SK-N-SH (cell line): Measurements from ENCODE around the gene GALNT18. TPM values are rescaled to one million over a fixed set of nuclear protein-coding genes. Genes with fewer than 3 reads are reported as not detected.

Source experiments
- CTCF ChIA-PET: fragments of 300-600, 350-600 bp; formaldehyde crosslinking; extraction: SDS; loops from one replicate; lab custom pipeline; 2021; lab: Yijun Ruan, JAX
- POLR2A ChIA-PET: fragments of 350-600 bp; sonication (Branson Sonifier 250); formaldehyde crosslinking; extraction: SDS; loops from one replicate; lab custom pipeline; 2020; ENCODE audit warnings: antibody characterized with exemption, inconsistent platforms; lab: Yijun Ruan, JAX
- DNase-seq: peaks from one replicate; pipeline ENCODE4 v3.0.0; 2012
- H2AFZ ChIP-seq: fragments of 200-600 bp; sonication (generic); 2 replicates; pipeline ENCODE4 v1.8.1; 2016; ENCODE audit warnings: antibody characterized with exemption, mild to moderate bottlenecking, low read depth
- H3F3A ChIP-seq: fragments of 200-600 bp; sonication (generic); replicated peaks from 2 replicates; pipeline ENCODE3; 2016; ENCODE audit warnings: antibody characterized with exemption, mild to moderate bottlenecking; ENCODE audit not compliant: insufficient read depth
- H3K27ac ChIP-seq, 2 experiments: fragments of 200-500 bp in 1 of 2; fragments of 200-600 bp in 1 of 2; sonication (Bioruptor generic) in 1 of 2; sonication (generic), shearing (Covaris generic) in 1 of 2; 2 replicates each; pipeline versions ENCODE4 v1.5.1 to v1.6.1; 2014 to 2016; ENCODE audit warnings: low read depth in 2 of 2, inconsistent platforms in 1 of 2, low read length in 1 of 2, mild to moderate bottlenecking in 1 of 2, mixed read lengths in 1 of 2
- H3K27me3 ChIP-seq: fragments of 200-600 bp; sonication (generic), shearing (Covaris generic); 2 replicates; pipeline ENCODE4 v1.6.1; 2016; ENCODE audit warnings: mixed run types; ENCODE audit not compliant: insufficient read depth
- H3K36me3 ChIP-seq, 2 experiments: fragments of 200-500 bp in 1 of 2; fragments of 200-600 bp in 1 of 2; sonication (Bioruptor generic) in 1 of 2; sonication (generic) in 1 of 2; replicated peaks in 1 of 2; 2 replicates each; pipeline versions ENCODE3 to v1.5.1; 2014 to 2016; ENCODE audit warnings: low read length in 1 of 2, mild to moderate bottlenecking in 1 of 2; ENCODE audit not compliant: insufficient read depth in 2 of 2, control insufficient read depth in 1 of 2
- H3K4me1 ChIP-seq, 2 experiments: fragments of 200-500 bp in 1 of 2; fragments of 200-600 bp in 1 of 2; sonication (Bioruptor generic) in 1 of 2; sonication (generic), shearing (Covaris generic) in 1 of 2; 2 replicates each; pipeline versions ENCODE4 v1.5.1 to v1.6.1; 2014 to 2016; ENCODE audit warnings: low read depth in 1 of 2, low read length in 1 of 2, mixed run types in 1 of 2; ENCODE audit not compliant: insufficient read depth in 2 of 2, control insufficient read depth in 1 of 2
- H3K4me2 ChIP-seq: fragments of 200-600 bp; sonication (generic), shearing (Covaris generic); 2 replicates; pipeline ENCODE4 v1.6.1; 2017; ENCODE audit warnings: mixed run types
- H3K4me3 ChIP-seq, 2 experiments: fragments of 200-500 bp in 1 of 2; fragments of 200-600 bp in 1 of 2; sonication (Bioruptor generic) in 1 of 2; sonication (generic), shearing (Covaris generic) in 1 of 2; 2 replicates each; pipeline versions ENCODE4 v1.5.1 to v1.8.1; 2014 to 2016; ENCODE audit warnings: low read depth in 2 of 2, inconsistent platforms in 1 of 2, low read length in 1 of 2, mild to moderate bottlenecking in 1 of 2, mixed read lengths in 1 of 2, moderate library complexity in 1 of 2
- H3K79me2 ChIP-seq: fragments of 200-600 bp; sonication (generic); 2 replicates; pipeline ENCODE4 v1.8.1; 2017; ENCODE audit warnings: mild to moderate bottlenecking; ENCODE audit not compliant: insufficient read depth
- H3K9ac ChIP-seq: fragments of 200-600 bp; sonication (generic); 2 replicates; pipeline ENCODE4 v1.6.1; 2017; ENCODE audit warnings: mixed run types
- H3K9me2 ChIP-seq: fragments of 200-600 bp; sonication (generic); 2 replicates; pipeline ENCODE4 v1.6.1; 2017; ENCODE audit warnings: mixed run types
- H3K9me3 ChIP-seq: fragments of 200-600 bp; sonication (generic); 2 replicates; pipeline ENCODE4 v1.6.1; 2017; ENCODE audit warnings: mixed run types, mild to moderate bottlenecking, moderate library complexity
- H4K20me1 ChIP-seq: fragments of 200-600 bp; sonication (generic); 2 replicates; pipeline ENCODE4 v1.6.1; 2017; ENCODE audit warnings: mild to moderate bottlenecking, mixed run types; ENCODE audit not compliant: insufficient read depth
- CHD2 ChIP-seq: fragments of 150-350 bp; IDR thresholded peaks from 2 replicates; pipeline ENCODE4 v1.6.1; 2018; ENCODE audit warnings: low read length; ENCODE audit not compliant: partially characterized antibody
- ELF1 ChIP-seq: IDR thresholded peaks from 2 replicates; pipeline ENCODE4 v1.4.0; 2012
- FOXJ3 ChIP-seq: sonication (generic); formaldehyde crosslinking; IDR thresholded peaks from 2 replicates; pipeline ENCODE4 v1.5.1; 2020; ENCODE audit warnings: mild to moderate bottlenecking, missing genetic modification reagents
- FOXM1 ChIP-seq: IDR thresholded peaks from 2 replicates; pipeline ENCODE4 v1.4.0; 2012; ENCODE audit warnings: low read depth, mild to moderate bottlenecking
- GATA2 ChIP-seq: sonication (generic); formaldehyde crosslinking; IDR thresholded peaks from 2 replicates; pipeline ENCODE4 v1.5.0; 2020; ENCODE audit warnings: mild to moderate bottlenecking, missing genetic modification reagents
- MEF2A ChIP-seq: IDR thresholded peaks from 2 replicates; pipeline ENCODE4 v1.4.0; 2012; ENCODE audit warnings: low read depth, borderline replicate concordance
- MXI1 ChIP-seq: IDR thresholded peaks from 2 replicates; pipeline ENCODE4 v1.6.1; 2012; ENCODE audit warnings: mild to moderate bottlenecking, low read depth, low read length, improper control_type of control experiment
- POLR2AphosphoS5 ChIP-seq: IDR thresholded peaks from 2 replicates; pipeline ENCODE4 v1.6.1; 2012; ENCODE audit warnings: low read depth, low read length
- RFX5 ChIP-seq: IDR thresholded peaks from 2 replicates; pipeline ENCODE4 v1.6.1; 2012; ENCODE audit warnings: mild to moderate bottlenecking, improper control_type of control experiment, low read length
- RXRA ChIP-seq: IDR thresholded peaks from 2 replicates; pipeline ENCODE4 v1.4.0; 2012; ENCODE audit warnings: low read depth, mild to moderate bottlenecking, borderline replicate concordance
- SIN3A ChIP-seq: IDR thresholded peaks from 2 replicates; pipeline ENCODE4 v1.6.1; 2012; ENCODE audit warnings: low read depth, mild to moderate bottlenecking, low read length, moderate library complexity, borderline replicate concordance
- TEAD4 ChIP-seq: IDR thresholded peaks from 2 replicates; pipeline ENCODE4 v1.4.0; 2012; ENCODE audit warnings: mild to moderate bottlenecking, borderline replicate concordance; ENCODE audit not compliant: insufficient read depth
- WGBS: methylation state at CpG from one replicate; pipeline ENCODE4 v1.1.6; 2017; ENCODE audit warnings: low lambda C conversion rate; 5-methylcytosine and 5-hydroxymethylcytosine counted together
- polyA plus RNA-seq, 3 experiments: library from polyadenylated mRNA; depleted of rRNA; stranded (reverse); fragments of >200 nt; gene quantifications; 2 replicates each; pipeline ENCODE4 v1.2.3, GENCODE V29; 2012
- TF ChIP-seq, protein P1 (sequence below): IDR thresholded peaks from 2 replicates; pipeline ENCODE4 v1.6.1; 2012; ENCODE audit warnings: mild to moderate bottlenecking, low read depth, low read length, moderate library complexity
- TF ChIP-seq, protein P2 (sequence below): IDR thresholded peaks from 2 replicates; pipeline ENCODE4 v1.4.0; 2012; ENCODE audit warnings: low read depth, borderline replicate concordance
- TF ChIP-seq, protein P3 (sequence below): fragments of 150-350 bp; IDR thresholded peaks from 2 replicates; pipeline ENCODE4 v1.6.1; 2017; ENCODE audit warnings: antibody characterized with exemption, low read length, low read depth, borderline replicate concordance

Gene GALNT18
- polyA plus RNA-seq, 1 of the 3 experiments (the other 2 are of a cell fraction), result 0.64 TPM

DNA sequence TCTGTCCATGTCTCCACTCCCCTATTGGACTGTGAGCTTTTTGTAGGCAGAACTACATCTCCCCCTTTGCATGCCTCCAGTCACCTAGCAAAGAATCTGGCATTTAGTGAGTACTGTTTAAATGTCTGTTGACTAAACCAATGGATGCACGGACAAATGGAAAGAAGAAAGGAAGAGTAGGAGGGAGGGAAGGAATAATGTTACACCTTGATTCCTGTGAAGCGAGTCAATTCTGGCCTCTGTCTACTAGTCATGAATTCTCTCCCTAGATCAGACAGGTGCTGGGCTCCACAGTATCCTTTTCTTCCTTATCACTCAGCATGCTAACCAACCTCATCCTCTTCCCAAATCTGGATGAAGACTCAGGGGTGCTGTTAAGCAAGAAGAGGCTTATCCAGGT is 33.6 kb downstream of the GALNT18 start:
- H3K9ac ChIP-seq, result no peak overlapping the region
- POLR2A ChIA-PET, result no interaction called here
- peaks cover 0 to 4% of the 10 kb centered on the region in 2 experiments; a peak in 1 of 4 replicates for H3K4me1 ChIP-seq
- no peaks in the 10 kb centered on the region for H3K36me3 ChIP-seq
- no peaks in the 10 kb centered on the region for H3K9me2 ChIP-seq
- H4K20me1 ChIP-seq, result no peaks in the 10 kb centered on the region
- 69% methylated on average over 2 of the region's 2 CpGs for WGBS
- CTCF ChIA-PET, result interaction anchor here (0.6 kb wide), 1 partner anchor 111 kb away, joined by 3 read pairs; no protein-coding TSS in a partner anchor
- DNase-seq, result no peak
- no peaks in the 10 kb centered on the region for H3K9me3 ChIP-seq
- H3K27ac ChIP-seq, result no peak overlapping the region
- no peak overlapping the region for H2AFZ ChIP-seq
- H3K27me3 ChIP-seq, result no peaks in the 10 kb centered on the region
- peaks cover 5% of the 10 kb centered on the region for H3F3A ChIP-seq
- TF ChIP-seq CHD2 (no peak), RXRA (no peak), POLR2AphosphoS5 (no peak), MEF2A (no peak), FOXM1 (no peak), SIN3A (no peak), TEAD4 (no peak), MXI1 (no peak)
- TF ChIP-seq, protein P1, sequence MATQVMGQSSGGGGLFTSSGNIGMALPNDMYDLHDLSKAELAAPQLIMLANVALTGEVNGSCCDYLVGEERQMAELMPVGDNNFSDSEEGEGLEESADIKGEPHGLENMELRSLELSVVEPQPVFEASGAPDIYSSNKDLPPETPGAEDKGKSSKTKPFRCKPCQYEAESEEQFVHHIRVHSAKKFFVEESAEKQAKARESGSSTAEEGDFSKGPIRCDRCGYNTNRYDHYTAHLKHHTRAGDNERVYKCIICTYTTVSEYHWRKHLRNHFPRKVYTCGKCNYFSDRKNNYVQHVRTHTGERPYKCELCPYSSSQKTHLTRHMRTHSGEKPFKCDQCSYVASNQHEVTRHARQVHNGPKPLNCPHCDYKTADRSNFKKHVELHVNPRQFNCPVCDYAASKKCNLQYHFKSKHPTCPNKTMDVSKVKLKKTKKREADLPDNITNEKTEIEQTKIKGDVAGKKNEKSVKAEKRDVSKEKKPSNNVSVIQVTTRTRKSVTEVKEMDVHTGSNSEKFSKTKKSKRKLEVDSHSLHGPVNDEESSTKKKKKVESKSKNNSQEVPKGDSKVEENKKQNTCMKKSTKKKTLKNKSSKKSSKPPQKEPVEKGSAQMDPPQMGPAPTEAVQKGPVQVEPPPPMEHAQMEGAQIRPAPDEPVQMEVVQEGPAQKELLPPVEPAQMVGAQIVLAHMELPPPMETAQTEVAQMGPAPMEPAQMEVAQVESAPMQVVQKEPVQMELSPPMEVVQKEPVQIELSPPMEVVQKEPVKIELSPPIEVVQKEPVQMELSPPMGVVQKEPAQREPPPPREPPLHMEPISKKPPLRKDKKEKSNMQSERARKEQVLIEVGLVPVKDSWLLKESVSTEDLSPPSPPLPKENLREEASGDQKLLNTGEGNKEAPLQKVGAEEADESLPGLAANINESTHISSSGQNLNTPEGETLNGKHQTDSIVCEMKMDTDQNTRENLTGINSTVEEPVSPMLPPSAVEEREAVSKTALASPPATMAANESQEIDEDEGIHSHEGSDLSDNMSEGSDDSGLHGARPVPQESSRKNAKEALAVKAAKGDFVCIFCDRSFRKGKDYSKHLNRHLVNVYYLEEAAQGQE, result no peak
- TF ChIP-seq, protein P2, sequence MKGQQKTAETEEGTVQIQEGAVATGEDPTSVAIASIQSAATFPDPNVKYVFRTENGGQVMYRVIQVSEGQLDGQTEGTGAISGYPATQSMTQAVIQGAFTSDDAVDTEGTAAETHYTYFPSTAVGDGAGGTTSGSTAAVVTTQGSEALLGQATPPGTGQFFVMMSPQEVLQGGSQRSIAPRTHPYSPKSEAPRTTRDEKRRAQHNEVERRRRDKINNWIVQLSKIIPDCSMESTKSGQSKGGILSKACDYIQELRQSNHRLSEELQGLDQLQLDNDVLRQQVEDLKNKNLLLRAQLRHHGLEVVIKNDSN, result no peak
- H3K79me2 ChIP-seq, result no peaks in the 10 kb centered on the region
- H3K4me3 ChIP-seq, result no peak overlapping the region
- H3K4me2 ChIP-seq, result no peak overlapping the region

DNA sequence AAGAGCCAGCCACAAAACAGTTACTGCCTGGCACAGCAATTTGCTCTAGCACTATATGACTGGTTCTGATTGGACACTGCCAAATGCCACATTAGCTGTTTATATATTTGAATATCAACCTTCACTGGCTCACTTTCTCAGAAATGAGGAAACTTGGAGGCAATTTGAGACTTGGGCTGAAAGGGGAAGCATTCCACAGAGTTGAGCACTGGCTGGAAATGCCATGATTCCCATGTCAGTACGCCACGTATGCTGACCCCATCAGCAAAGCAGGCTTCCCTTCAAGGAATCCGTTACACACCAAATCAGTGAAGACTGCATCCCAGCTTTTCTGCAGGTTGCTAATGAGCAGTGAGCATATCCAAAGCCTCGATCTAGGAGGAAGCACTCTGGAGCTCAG is 34.7 kb downstream of the GALNT18 start:
- 92% methylated on average over 3 of the region's 4 CpGs for WGBS
- TF ChIP-seq, protein P3, sequence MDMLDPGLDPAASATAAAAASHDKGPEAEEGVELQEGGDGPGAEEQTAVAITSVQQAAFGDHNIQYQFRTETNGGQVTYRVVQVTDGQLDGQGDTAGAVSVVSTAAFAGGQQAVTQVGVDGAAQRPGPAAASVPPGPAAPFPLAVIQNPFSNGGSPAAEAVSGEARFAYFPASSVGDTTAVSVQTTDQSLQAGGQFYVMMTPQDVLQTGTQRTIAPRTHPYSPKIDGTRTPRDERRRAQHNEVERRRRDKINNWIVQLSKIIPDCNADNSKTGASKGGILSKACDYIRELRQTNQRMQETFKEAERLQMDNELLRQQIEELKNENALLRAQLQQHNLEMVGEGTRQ, result no peak
- TF ChIP-seq GATA2 (CRISPR knock-in tag), result no peak
- TF ChIP-seq MXI1, result no peak
- TF ChIP-seq FOXJ3 (CRISPR knock-in tag), result no peak
- no peak for TF ChIP-seq FOXM1
- TF ChIP-seq, protein P1, result no peak
- TF ChIP-seq ELF1, result no peak
- TF ChIP-seq RFX5, result no peak
- Histone ChIP-seq H3F3A (peaks cover 5% of the 10 kb centered on the region), H3K27me3 (no peaks in the 10 kb centered on the region), H3K4me2 (no peak overlapping the region), H3K79me2 (no peaks in the 10 kb centered on the region), H3K9me3 (no peaks in the 10 kb centered on the region), H3K36me3 (no peaks in the 10 kb centered on the region), H4K20me1 (no peaks in the 10 kb centered on the region), H3K4me1 (peaks cover 0 to 11% of the 10 kb centered on the region in 2 experiments; a peak in 1 of 4 replicates), H3K9ac (no peak overlapping the region), H3K27ac (no peak overlapping the region), H2AFZ (no peak overlapping the region), H3K9me2 (no peaks in the 10 kb centered on the region), H3K4me3 (no peak overlapping the region)
- ChIA-PET POLR2A (no interaction called here), CTCF (interaction anchor here (0.9 kb wide), 1 partner anchor 16 kb away, joined by 3 read pairs; no protein-coding TSS in a partner anchor)
- DNase-seq, result no peak
